Measurements from ENCODE around the gene CDRT15.
"Not testable (repeated sequence)": the region's sequence is repeated elsewhere in the genome, so short reads cannot be mapped to it uniquely, and the experiment has no call there.

CDRT15 gene

DNA sequence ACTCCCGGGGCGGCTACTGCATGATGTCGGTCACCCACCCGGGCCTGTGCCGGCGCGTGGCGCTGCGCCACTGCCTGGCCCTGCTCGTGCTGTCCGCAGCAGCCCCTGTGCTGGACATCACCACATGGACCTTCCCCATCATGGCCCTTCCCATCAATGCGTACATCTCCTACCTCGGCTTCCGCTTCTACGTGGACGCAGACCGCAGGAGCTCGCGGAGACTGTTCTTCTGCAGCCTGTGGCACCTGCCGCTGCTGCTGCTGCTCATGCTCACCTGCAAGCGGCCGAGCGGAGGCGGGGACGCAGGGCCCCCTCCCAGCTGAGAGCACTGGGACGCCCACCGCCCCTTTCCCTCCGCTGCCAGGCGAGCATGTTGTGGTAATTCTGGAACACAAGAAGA lies 29.8 kb downstream of the CDRT15 start:
- DNase-seq = no peak

DNA sequence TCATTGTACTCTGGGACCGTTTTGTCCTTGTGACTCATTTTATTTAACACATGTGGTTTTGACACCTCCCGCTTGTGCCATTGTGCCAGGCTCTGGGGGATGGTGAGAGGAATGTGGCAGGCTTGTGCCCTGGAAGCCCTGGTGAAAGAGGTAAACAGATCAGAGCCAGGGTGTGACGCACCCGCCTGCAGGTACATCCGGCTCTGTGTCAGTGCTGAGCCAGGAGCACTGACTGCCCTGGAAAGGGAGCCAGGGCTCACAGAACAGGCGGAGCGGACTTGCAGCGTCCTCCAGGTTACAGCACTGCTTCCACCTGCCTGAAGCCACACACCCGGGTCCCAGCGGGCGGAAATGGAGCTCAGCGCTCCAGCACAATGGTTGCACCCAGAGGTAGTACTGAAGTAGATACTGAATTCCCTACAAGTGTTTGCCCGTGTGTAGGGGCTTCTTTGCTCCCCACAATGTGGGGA lies 30.6 kb downstream of the CDRT15 start:
- DNase-seq = no peak

DNA sequence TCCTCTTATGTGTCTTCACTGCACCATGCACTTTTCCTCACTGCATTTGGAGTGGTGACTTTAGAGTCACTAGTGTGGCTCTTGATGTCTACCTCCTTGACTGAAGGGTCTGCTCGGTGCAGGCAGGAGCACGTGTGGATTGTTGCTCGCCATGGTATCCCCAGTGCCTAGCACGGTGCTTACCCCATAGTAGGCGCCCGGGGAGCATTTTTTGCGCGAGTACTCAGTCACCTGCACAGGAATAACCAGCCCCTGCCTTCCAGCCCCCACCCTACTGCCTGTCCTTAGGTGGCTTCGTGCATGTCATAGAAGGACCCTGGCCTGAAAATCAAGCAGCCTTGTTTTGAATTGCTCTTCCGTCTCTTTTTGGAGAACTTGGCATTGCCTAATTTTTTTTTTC lies 31.3 kb downstream of the CDRT15 start:
- DNase-seq = no peak

- DNase-seq = no peak
These were observed 32.1 kb downstream of the CDRT15 start for GRCh38 chr17:14204546-14204945.

DNA sequence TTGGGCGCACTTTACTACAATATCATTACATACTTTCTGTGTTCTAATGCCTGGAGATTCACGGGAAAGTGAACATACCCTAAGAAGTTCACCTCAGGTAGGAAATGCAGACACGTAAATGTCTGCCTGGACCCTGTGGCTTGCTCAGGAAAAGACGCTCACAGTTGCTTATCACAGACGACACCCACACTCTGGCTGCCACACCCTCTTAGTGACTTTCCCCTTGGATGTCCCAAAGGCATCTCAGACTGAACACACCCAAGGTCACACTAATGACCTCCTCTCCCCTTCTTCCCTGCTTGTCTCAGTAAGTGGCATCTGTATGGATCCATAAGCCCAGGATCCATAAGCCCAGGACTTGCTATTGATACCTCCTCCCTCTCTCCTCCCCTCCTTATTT lies 32.6 kb downstream of the CDRT15 start:
- no peak for DNase-seq

- no peak for DNase-seq
These were observed 33.3 kb downstream of the CDRT15 start for GRCh38 chr17:14203388-14203787.

DNA sequence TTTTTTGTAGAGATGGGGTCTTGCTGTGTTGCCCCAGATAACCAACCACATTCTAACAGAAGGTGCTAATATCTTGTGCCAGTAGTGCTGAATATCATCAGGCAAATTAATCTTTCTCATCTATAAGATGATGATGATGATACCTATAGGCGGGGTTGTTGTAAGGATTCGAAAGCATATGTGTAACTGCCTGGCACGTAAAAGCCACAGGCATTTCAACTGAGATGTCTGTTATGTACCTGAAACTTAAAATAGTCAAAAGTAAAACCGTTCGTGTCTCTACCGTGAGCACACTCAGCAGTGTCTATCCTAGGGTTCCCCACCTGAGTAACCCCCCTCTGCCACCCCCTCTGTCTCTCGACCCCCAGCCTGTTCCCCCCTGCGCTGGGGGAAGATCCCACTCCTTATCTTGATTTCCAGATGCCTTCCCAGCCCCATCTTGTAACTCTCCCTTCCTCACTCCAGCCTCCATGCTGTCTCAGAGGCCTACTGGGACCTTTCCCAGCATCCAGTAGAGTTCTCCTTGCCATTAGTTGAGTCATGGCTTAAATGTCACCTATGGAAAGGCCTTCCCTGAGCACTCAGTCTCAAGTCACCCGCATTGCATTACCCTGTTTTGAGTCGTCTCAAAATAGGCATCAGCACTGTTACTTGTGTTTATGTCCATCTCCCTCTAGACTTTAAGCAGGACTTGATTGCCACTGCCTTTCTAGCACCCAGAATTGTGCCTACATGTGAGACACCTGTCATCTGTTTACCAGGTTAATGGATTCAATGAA lies 34.1 kb downstream of the CDRT15 start:
- DNase-seq = no peak

- no peak for DNase-seq
These were observed 34.7 kb downstream of the CDRT15 start for GRCh38 chr17:14201988-14202380.

DNA sequence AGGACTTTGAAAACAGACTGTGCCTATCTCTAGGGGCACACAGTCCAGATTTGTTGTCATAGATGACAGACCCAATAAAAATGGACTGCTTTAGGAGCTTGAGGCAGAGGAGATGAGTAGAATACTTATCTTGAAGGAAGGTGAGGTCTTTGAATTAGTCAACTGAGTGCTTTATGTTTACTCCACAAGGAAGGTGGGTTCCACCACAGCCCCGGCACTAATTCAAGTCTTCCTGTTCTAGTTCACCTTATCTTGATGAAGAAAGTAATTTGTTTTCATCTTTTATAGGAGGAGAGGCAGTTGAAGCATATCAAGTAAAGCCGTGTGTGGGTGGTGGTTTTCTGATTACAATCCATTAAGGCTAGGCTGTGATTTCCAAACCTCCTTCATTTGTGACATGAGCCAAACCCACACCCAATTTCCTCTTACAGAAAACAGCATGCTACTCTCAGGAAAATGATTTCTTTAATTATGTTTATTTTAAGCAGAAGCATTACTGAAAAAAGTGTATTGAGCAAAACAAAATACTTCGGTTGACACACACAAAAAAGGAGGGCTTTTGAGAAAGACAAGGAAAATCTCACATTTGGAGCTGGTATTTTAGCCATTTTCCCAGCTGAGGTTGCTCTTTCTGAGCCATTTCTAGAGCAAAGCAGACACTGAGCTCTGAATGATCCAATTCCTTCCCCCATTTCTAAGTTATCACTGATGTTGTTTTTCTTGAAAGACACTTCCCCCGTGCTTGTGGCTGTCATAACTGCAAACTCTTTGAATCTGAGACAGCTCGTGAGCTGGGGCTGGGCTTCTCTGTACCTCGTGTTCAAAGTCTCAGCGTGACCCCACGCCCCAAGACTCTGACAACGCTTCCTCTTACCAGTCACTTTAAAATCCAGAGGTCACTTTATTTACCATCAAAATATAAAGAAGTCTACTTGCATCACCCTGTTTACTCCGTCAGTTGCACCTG lies 35.4 kb downstream of the CDRT15 start:
- peak; percentile 37 for DNase-seq

GRCh38 chr17:14200354-14200753 lies 36.3 kb downstream of the CDRT15 start:
- DNase-seq = no peak

- no peak for DNase-seq
These were observed 37.1 kb downstream of the CDRT15 start for GRCh38 chr17:14199601-14200000.

DNA sequence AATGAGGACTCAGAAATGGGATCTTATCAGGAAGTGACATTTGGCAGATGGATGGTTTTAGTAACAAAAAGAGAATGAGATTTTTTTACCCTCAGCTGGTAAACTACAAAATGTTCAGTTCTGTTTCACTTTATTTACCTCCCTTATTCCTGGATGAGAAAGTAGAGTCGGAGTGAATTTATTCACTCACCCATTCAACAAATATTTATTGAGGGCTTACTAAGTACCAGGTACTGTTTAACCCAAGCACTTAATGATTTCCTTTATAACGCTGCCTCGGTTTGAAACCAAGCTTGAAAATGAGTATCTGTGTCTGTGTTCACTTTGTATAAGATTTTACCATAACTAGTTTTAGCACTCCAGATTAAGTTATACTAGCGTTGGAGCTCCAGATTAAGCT lies 38.1 kb downstream of the CDRT15 start:
- DNase-seq = no peak

GRCh38 chr17:14198013-14198412 lies 38.6 kb downstream of the CDRT15 start:
- no peak for DNase-seq

DNA sequence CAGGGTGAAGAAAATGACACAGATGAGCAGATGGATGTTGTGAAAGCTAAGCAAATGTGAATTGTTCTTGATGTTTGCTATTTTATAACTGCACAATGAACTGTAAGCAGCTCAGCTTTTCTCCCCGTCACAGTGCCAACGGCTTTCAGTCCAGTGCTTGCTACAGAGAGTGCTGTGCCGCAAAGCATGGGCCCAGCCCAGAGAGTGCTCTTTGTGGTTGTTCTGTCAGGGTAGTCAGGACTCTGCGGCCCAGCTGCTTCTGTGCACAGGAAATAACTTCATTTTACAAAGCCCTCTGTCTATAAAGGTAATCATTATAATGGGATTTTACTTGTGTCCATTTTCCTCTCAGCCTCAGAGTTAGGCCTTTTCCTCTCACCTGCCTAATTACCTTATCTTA lies 39.1 kb downstream of the CDRT15 start:
- no peak for DNase-seq

- DNase-seq = no peak
These were observed 39.6 kb downstream of the CDRT15 start for GRCh38 chr17:14197057-14197456.

DNA sequence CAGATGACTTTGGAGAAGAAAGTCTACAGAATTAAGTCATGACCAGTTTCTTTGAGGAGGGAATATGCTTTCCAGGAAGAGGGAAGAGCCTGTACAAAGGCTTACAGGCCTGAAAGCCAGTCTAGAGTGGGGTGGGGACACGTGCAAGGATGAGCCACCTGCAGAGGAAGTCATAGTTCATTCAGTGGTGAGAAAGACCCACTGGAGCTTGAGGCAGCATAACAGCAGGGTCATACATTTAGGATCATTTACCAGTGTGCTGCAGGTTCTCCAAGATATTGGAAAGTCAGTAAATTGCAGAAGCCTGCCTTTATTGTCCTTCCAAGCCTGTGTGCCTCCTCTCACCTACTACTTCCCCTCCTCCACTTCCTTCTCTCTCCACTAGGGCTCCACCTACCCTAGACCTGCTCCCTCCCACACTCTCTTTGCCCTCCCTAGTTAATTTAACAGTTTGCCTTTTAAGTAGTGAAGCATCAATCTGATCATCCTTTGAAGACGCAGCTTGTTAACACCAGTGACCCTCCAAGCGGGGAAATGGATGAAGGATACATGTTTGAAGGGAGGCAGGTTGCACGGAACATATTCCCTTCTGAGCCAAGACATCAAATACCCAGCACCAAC lies 40.2 kb downstream of the CDRT15 start:
- DNase-seq = no peak

DNA sequence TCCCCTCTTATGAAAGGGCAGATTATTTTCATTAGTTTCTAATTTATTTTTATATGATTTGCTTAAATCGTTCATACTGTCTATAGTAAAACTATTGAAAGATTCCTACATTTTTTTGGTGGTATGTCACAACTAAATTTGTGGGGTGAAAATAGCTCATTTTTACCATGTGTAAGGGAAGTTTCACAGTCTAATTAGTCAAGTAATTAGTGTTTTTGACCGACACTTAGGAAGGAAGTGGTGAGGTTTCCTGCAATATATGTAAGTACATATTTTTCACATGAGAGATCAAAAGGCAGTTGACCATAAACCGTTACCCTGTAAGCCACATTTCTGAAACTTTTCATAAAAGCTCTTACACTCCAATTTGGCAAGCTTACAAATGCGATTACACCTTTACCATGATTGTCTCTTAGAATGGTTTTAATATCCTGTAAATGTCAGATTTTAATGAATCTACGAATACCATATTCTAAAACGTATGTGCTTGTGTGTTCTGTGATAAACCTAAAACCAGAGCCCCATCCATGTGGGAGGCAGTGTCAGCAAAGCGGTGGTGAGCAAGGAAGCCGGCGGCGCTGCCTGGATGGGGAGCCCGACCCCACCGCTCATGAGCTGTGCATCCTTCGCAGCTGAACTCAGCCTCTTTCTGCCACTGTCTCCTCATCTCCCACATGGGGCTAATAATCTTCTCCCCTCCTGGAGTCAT lies 43.9 kb downstream of the CDRT15 start:
- not testable (repeated sequence) for DNase-seq

DNA sequence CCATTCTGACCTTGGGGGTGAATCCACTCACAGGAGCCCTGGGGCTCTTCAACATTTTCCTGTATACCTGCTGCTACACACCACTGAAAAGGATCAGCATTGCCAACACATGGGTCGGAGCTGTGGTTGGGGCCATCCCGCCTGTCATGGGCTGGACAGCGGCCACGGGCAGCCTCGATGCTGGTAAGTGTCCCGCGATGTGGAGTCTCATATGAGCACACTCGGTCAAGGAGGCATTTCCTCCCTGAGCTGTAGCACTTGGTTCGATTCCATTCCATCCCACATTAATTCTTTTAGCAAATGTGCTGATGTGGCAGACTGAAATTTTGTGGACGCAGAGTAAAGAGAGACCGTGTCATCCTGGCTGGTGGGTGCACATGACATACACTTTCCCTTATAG lies 44.6 kb downstream of the CDRT15 start:
- not testable (repeated sequence) for DNase-seq

DNA sequence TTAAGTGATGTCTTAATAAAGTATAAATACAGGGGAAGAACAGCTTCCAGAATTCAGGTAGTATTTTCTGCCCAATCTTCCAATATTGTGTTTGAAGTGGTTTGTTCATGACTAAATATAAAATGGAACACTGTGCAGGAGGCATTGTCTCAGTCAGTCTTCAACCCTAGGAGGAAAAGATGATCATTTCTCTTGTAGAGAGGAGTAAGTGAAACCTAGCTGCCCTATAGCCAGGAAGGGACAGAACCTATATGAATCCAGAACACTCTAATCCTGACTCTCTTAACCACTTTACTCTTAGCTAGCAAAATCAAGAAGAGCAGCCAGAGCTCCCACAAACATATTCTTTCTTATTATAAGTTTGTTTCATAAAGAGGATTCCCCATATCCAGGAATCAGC lies 45.2 kb downstream of the CDRT15 start:
- not testable (repeated sequence) for DNase-seq

DNA sequence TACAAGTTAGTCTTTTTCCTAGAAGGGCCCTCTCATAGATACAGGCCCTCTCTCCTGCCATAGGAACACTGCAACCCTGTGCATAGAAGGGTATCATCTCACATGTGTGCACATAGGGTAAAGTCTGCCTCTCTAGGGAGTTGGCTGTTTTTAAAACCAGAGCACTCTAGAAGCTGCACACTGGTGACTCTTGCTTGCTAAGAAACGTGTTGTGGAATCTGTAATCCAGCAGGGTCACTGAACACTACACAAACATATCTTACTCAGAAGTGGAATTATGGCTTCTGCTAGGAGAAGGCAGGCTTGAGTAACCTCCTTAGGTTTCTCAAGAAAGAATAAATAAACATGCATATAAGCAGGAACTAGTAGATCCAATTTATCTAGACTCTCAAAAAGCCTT lies 45.9 kb downstream of the CDRT15 start:
- not testable (repeated sequence) for DNase-seq

- not testable (repeated sequence) for DNase-seq
These were observed 50.2 kb downstream of the CDRT15 start for GRCh38 chr17:14186443-14186842.
